Endothelial cell of umbilical vein (primary cell): ENCODE data around the gene B4GALNT4.

Source experiments
- CTCF ChIP-seq, 2 donors: IDR thresholded peaks; 1 replicate in 1 of 2; 2 replicates in 1 of 2; pipeline ENCODE4 v1.5.1; 2011; ENCODE audit warnings: low read length in 2 of 2, mild to moderate bottlenecking in 2 of 2, moderate library complexity in 2 of 2, control low read depth in 1 of 2, inconsistent platforms in 1 of 2, low read depth in 1 of 2; ENCODE audit not compliant: insufficient read depth in 1 of 2; ENCODE audit errors: extremely low read depth in 1 of 2
- EZH2 ChIP-seq: IDR thresholded peaks from 2 replicates; pipeline ENCODE4 v1.6.1; 2012; ENCODE audit warnings: borderline replicate concordance, low read depth, mild to moderate bottlenecking, moderate library complexity, low read length, inconsistent platforms; ENCODE audit not compliant: severe bottlenecking
- FOS ChIP-seq: IDR thresholded peaks from 2 replicates; pipeline ENCODE4 v1.6.1; 2011; ENCODE audit warnings: mild to moderate bottlenecking, low read length, moderate library complexity, borderline replicate concordance; ENCODE audit not compliant: insufficient read depth
- GATA2 ChIP-seq: IDR thresholded peaks from 2 replicates; pipeline ENCODE4 v1.7.0; 2011; ENCODE audit warnings: low read depth, mild to moderate bottlenecking, moderate library complexity, mixed read lengths, low read length; ENCODE audit not compliant: insufficient read length, insufficient read depth
- JUN ChIP-seq: IDR thresholded peaks from 2 replicates; pipeline ENCODE4 v1.6.1; 2011; ENCODE audit warnings: borderline replicate concordance, low read depth; ENCODE audit not compliant: insufficient read length, insufficient read depth
- MAX ChIP-seq: IDR thresholded peaks from 2 replicates; pipeline ENCODE4 v1.6.1; 2011; ENCODE audit not compliant: insufficient read depth, insufficient read length
- MYC ChIP-seq: IDR thresholded peaks from one replicate; pipeline ENCODE4 v1.6.1; 2011; ENCODE audit warnings: mild to moderate bottlenecking, low read depth, low read length
- POLR2A ChIP-seq: IDR thresholded peaks from 2 replicates; pipeline ENCODE4 v1.6.1; 2012; ENCODE audit warnings: low read depth, mild to moderate bottlenecking, control low read depth, low read length
- POLR2AphosphoS5 ChIP-seq: IDR thresholded peaks from 2 replicates; pipeline ENCODE4 v1.6.1; 2012; ENCODE audit warnings: low read depth, mild to moderate bottlenecking, control low read depth, low read length, moderate library complexity; ENCODE audit not compliant: insufficient read depth

DNA sequence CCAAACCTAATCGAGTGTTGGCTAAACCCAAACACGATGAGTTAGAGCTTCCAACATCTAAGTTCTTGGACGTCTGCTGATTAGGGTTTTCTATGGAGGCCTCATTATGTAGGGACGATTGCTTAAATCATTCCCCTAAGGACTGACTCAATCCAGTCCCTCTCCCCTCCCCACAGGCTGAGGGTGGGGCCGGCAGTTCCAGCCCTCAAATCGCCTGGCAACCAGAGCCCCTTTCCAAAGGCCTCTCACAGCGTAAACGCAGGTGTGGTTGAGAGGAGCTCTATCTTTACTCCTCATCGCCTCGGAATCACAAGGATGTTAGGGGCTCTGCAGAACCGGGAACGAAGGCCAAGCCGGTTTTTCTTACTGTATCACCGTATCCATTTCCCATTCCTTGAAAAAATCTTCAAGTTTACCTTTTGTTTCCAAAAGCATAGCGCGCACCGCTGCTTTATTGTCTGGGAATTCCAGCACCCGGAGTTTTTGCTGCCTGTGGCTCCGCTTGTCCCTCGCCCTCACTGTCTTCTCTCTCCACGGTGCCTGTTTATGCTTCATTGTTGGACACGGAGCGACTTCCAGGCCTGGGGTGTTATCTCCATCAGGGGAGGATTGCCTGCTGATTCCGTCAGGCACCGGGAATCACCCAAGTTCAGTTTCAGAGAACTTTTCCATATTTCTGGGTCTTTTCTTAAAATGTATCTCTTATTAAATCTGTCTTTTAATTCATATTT lies 34.9 kb upstream of the B4GALNT4 start:
- TF ChIP-seq CTCF (IDR thresholded peaks at IDR 0.05; ENCODE audit: extremely low read depth in 1 of 2, insufficient read depth in 1 of 2, low read depth in 1 of 2, low read length in 2 of 2) (no peak), EZH2 (no peak), POLR2A (no peak), JUN (no peak), MAX (no peak), MYC (no peak), FOS (no peak), POLR2AphosphoS5 (no peak), GATA2 (no peak)
